ENCODE measurements around the gene CNRIP1.
"Not testable (repeated sequence)": the region's sequence is repeated elsewhere in the genome, so short reads cannot be mapped to it uniquely, and the experiment has no call there.

Gene CNRIP1

GRCh38 chr2:68340226-68341061 lies 20.7 kb upstream of the CNRIP1 start:
- DNase-seq (ENCODE audit: low spot score), result no peak

- DNase-seq (ENCODE audit: low spot score), result peak; percentile 44
Measured at GRCh38 chr2:68336192-68336591, 16.4 kb upstream of the CNRIP1 start.

GRCh38 chr2:68333931-68334330 lies 14.2 kb upstream of the CNRIP1 start:
- no peak for DNase-seq (ENCODE audit: low spot score)

- DNase-seq (ENCODE audit: low spot score), result no peak
Measured at GRCh38 chr2:68333009-68333408, 13.3 kb upstream of the CNRIP1 start.

GRCh38 chr2:68330691-68331090 lies 10.9 kb upstream of the CNRIP1 start:
- no peak for DNase-seq (ENCODE audit: low spot score)

GRCh38 chr2:68328901-68329300 lies 9.2 kb upstream of the CNRIP1 start:
- no peak for DNase-seq (ENCODE audit: low spot score)

- no peak for DNase-seq (ENCODE audit: low spot score)
Measured at GRCh38 chr2:68325056-68325455, 5.3 kb upstream of the CNRIP1 start.

- DNase-seq (ENCODE audit: low spot score), result no peak
Measured at GRCh38 chr2:68320118-68320641, 431 bp upstream of the CNRIP1 start.

- DNase-seq (ENCODE audit: low spot score), result peak; percentile 16
Measured at GRCh38 chr2:68318914-68319397, 793 bp downstream of the CNRIP1 start.

- no peak for DNase-seq (ENCODE audit: low spot score)
Measured at GRCh38 chr2:68317971-68318913, 1.5 kb downstream of the CNRIP1 start.

GRCh38 chr2:68316111-68316510 lies 3.6 kb downstream of the CNRIP1 start:
- no peak for DNase-seq (ENCODE audit: low spot score)

GRCh38 chr2:68311033-68311432 lies 8.7 kb downstream of the CNRIP1 start:
- DNase-seq (ENCODE audit: low spot score), result no peak

GRCh38 chr2:68309426-68309825 lies 10.3 kb downstream of the CNRIP1 start:
- DNase-seq (ENCODE audit: low spot score), result no peak

GRCh38 chr2:68303902-68304272 lies 15.9 kb downstream of the CNRIP1 start:
- not testable (repeated sequence) for DNase-seq (ENCODE audit: low spot score)

GRCh38 chr2:68303033-68303901 lies 16.5 kb downstream of the CNRIP1 start:
- DNase-seq (ENCODE audit: low spot score), result no peak

- DNase-seq (ENCODE audit: low spot score), result peak; percentile 25
Measured at GRCh38 chr2:68302281-68302875, 17.4 kb downstream of the CNRIP1 start.

- no peak for DNase-seq (ENCODE audit: low spot score)
Measured at GRCh38 chr2:68295516-68295915, 24.2 kb downstream of the CNRIP1 start.

GRCh38 chr2:68294913-68295312 lies 24.8 kb downstream of the CNRIP1 start:
- DNase-seq (ENCODE audit: low spot score), result no peak

GRCh38 chr2:68294187-68294586 lies 25.6 kb downstream of the CNRIP1 start:
- DNase-seq (ENCODE audit: low spot score), result no peak

GRCh38 chr2:68293755-68294154 lies 26.0 kb downstream of the CNRIP1 start:
- DNase-seq (ENCODE audit: low spot score), result no peak

GRCh38 chr2:68293024-68293423 lies 26.7 kb downstream of the CNRIP1 start:
- no peak for DNase-seq (ENCODE audit: low spot score)

Data from kidney tubule cell (primary cell).